ENCODE measurements around the gene CMSS1. TPM values are rescaled to one million over a fixed set of nuclear protein-coding genes. Genes with fewer than 3 reads are reported as not detected.

Gene CMSS1
- total RNA-seq, 1 experiment from 2014 or later = 70.6 TPM

- peak; percentile 51; the same call in 1 of the 2 replicates for ATAC-seq
- no peak overlapping the region for H3K27ac Mint-ChIP-seq
- CTCF ChIA-PET = interaction anchor here (1.3 kb wide), 1 partner anchor 343 kb away, joined by 3 read pairs; no protein-coding TSS in a partner anchor
- H3K27me3 Mint-ChIP-seq (ENCODE audit: low read depth) = no peaks in the 10 kb centered on the region; the same call in 1 of the 2 replicates
- peaks cover 42% of the 10 kb centered on the region for H3K4me1 Mint-ChIP-seq
- no peak for DNase-seq (ENCODE audit: low spot score)
- no peak overlapping the region for H3K4me3 Mint-ChIP-seq
- no peaks in the 10 kb centered on the region for H3K36me3 Mint-ChIP-seq
- TF ChIP-seq EMX1 (CRISPR knock-in tag; IDR thresholded peaks at IDR 0.05) = no peak
- no peak for TF ChIP-seq TEAD4 (CRISPR knock-in tag; IDR thresholded peaks at IDR 0.05)
- no peak for TF ChIP-seq ZNF512 (CRISPR knock-in tag; IDR thresholded peaks at IDR 0.05; ENCODE audit: borderline replicate concordance)
- TF ChIP-seq CBFB (CRISPR knock-in tag; IDR thresholded peaks at IDR 0.05; ENCODE audit: low read depth) = no peak
- no peak for TF ChIP-seq FOXP1 (CRISPR knock-in tag; IDR thresholded peaks at IDR 0.05; ENCODE audit: borderline replicate concordance)
- TF ChIP-seq CTCF (IDR thresholded peaks at IDR 0.05) = no peak
- TF ChIP-seq, protein P1, sequence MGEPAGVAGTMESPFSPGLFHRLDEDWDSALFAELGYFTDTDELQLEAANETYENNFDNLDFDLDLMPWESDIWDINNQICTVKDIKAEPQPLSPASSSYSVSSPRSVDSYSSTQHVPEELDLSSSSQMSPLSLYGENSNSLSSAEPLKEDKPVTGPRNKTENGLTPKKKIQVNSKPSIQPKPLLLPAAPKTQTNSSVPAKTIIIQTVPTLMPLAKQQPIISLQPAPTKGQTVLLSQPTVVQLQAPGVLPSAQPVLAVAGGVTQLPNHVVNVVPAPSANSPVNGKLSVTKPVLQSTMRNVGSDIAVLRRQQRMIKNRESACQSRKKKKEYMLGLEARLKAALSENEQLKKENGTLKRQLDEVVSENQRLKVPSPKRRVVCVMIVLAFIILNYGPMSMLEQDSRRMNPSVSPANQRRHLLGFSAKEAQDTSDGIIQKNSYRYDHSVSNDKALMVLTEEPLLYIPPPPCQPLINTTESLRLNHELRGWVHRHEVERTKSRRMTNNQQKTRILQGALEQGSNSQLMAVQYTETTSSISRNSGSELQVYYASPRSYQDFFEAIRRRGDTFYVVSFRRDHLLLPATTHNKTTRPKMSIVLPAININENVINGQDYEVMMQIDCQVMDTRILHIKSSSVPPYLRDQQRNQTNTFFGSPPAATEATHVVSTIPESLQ (CRISPR knock-in tag; IDR thresholded peaks at IDR 0.05) = no peak
- TF ChIP-seq ZNF138 (CRISPR knock-in tag; conservative IDR thresholded peaks at IDR 0.05) = no peak
- no peak for TF ChIP-seq ZNF263 (CRISPR knock-in tag; IDR thresholded peaks at IDR 0.05; ENCODE audit: low read depth)
- TF ChIP-seq ZNF219 (CRISPR knock-in tag; IDR thresholded peaks at IDR 0.05; ENCODE audit: borderline replicate concordance) = no peak
- no peak for TF ChIP-seq E2F1 (CRISPR knock-in tag; IDR thresholded peaks at IDR 0.05)
- no peak for TF ChIP-seq CREB1 (CRISPR knock-in tag; IDR thresholded peaks at IDR 0.05)
- TF ChIP-seq PRDM15 (CRISPR knock-in tag; IDR thresholded peaks at IDR 0.05) = no peak
- TF ChIP-seq, protein P2, sequence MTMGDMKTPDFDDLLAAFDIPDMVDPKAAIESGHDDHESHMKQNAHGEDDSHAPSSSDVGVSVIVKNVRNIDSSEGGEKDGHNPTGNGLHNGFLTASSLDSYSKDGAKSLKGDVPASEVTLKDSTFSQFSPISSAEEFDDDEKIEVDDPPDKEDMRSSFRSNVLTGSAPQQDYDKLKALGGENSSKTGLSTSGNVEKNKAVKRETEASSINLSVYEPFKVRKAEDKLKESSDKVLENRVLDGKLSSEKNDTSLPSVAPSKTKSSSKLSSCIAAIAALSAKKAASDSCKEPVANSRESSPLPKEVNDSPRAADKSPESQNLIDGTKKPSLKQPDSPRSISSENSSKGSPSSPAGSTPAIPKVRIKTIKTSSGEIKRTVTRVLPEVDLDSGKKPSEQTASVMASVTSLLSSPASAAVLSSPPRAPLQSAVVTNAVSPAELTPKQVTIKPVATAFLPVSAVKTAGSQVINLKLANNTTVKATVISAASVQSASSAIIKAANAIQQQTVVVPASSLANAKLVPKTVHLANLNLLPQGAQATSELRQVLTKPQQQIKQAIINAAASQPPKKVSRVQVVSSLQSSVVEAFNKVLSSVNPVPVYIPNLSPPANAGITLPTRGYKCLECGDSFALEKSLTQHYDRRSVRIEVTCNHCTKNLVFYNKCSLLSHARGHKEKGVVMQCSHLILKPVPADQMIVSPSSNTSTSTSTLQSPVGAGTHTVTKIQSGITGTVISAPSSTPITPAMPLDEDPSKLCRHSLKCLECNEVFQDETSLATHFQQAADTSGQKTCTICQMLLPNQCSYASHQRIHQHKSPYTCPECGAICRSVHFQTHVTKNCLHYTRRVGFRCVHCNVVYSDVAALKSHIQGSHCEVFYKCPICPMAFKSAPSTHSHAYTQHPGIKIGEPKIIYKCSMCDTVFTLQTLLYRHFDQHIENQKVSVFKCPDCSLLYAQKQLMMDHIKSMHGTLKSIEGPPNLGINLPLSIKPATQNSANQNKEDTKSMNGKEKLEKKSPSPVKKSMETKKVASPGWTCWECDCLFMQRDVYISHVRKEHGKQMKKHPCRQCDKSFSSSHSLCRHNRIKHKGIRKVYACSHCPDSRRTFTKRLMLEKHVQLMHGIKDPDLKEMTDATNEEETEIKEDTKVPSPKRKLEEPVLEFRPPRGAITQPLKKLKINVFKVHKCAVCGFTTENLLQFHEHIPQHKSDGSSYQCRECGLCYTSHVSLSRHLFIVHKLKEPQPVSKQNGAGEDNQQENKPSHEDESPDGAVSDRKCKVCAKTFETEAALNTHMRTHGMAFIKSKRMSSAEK (CRISPR knock-in tag; IDR thresholded peaks at IDR 0.05; ENCODE audit: borderline replicate concordance) = no peak
- no peak for TF ChIP-seq ZNF416 (CRISPR knock-in tag; IDR thresholded peaks at IDR 0.05)
- no peak for TF ChIP-seq ZNF396 (CRISPR knock-in tag; IDR thresholded peaks at IDR 0.05; ENCODE audit: borderline replicate concordance)
- TF ChIP-seq TP53 (CRISPR knock-in tag; IDR thresholded peaks at IDR 0.05) = no peak
- no peak for TF ChIP-seq ZMAT4 (CRISPR knock-in tag; IDR thresholded peaks at IDR 0.05)
- no peak for TF ChIP-seq ZNF671 (CRISPR knock-in tag; IDR thresholded peaks at IDR 0.05)
- no peaks in the 10 kb centered on the region for H3K9me3 Mint-ChIP-seq
- POLR2A ChIA-PET = no interaction called here
Observed at GRCh38 chr3:99911433-99911832, 93.8 kb downstream of the CMSS1 start.
